GM20431 (cell line): Measurements from ENCODE around the gene TTLL3.

Experiments used
- in situ Hi-C: fragments of 300-500 bp; cut with MseI, MboI; formaldehyde crosslinking; loops from one replicate; pipeline ENCODE4 v1.15.0; 2020; ENCODE audit warnings: low sequenced_read_pairs; ENCODE audit not compliant: unreplicated experiment

TTLL3 gene

DNA sequence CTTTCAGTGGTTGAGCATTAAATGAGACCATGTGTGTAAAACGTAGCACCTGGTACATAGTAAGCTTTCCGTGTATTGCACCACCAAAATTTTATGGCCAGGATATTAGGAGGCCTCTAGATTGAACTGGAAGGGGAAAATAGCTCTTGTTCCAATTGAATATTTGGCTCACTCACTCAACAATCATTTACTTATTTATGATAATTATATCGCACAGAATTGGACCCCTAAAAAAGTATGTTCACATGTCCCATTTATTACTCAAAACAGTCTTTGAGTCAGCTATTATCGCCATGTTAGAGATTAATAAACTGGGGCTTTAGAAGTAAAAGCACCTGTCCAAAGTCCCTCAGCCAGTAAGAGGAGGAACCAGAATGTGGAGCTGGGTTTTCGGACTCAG is 5.1 kb upstream of the TTLL3 start:
- in situ Hi-C loops = no loop called here

- in situ Hi-C loops = no loop called here
Observed at GRCh38 chr3:9806137-9806536, 3.9 kb upstream of the TTLL3 start.

DNA sequence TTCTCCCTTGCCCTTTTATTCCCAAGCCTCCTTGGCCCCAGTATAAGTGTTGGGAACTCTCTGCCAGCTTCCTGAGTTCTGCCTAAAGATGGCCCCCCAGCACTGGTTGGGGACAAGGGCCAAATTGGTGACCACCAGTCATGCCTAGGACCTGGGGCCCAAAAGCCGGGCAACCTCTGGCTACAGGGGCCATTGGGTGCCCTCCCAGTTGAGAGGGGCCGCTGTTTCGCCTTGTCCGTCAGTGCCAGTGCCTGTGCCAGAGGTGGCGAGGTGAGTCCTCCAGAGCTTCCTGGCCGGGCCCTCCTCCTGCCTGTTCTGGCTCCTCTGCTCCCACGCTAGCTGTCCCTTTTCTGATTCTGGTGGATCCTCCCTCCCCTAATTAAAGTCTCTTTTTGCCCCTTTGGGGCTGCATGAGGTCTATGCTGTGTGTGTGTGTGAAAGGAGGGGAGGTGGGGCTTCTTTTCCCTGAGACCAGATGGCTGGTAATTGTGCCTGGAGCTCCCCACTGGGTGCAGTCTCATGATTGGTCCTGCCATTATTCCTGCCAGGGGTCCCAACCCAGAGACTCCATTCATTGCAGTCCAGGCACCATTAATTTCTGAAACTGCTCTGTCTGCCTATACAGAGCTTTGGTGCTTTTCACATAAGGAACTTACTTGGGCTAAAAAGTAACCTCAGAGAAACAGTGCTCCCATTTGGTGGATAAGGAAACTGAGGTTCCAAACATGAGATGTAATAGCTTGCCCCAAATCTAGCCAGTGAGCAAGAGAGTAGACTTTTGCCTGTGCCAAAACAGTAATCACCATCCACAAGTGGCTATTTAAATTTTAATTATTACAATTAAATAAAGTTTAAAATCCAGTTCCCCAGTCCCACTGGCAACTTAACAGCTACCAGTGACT is 3.1 kb upstream of the TTLL3 start:
- in situ Hi-C loops = no loop called here

- in situ Hi-C loops = no loop called here
Observed at GRCh38 chr3:9807981-9808344, 2.1 kb upstream of the TTLL3 start.

DNA sequence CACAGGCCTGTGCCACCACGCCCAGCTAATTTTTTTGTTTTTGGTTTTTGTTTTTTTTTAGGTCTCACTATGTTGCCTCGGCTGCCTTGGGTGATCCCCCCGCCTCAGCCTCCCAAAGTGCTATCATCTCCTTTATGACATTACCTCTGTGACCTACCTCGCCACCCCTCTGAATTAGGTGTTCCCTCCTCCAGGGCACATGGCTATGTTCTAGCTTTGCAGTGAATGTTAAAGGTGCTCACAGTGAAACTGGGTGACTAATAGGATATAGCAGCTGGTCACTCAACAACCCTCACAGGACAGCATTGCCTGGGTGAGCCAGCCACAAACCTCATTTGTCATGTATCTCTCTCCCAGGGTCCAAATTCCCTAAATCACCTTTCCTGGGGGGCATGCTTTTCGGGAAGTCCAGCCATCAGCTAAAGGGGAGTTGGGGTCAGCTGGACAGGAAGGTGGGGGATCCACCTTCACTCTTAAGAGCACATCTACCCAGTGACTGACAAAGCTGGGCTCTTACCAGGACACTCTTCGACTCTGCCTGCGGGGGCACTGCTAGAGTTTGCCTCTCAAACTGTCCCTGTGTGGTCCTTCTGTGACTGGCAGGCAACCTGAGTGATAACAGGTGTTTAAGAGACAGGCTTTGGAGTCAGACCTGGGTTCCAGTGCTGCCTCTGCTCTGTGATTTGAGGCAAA is 1.6 kb upstream of the TTLL3 start:
- in situ Hi-C loops = no loop called here

DNA sequence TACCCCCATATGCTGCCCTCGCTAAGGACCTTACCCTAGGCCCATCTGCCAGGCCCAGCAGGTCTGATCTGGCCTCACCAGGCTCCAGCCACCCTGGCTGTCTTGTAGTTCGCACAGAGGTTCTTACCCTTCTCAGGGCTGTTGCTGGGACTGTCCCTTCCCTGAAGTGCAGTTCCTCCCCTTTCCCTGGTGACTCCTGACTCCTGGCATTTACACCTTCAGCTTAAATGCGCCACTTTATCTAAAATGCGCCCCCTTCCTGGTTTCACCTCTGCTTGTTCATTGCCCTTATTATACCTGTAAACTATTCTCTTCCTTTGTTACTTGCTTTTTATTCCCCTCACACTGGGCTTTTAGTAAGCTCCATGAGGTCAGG is 835 bp upstream of the TTLL3 start:
- in situ Hi-C loops = no loop called here

DNA sequence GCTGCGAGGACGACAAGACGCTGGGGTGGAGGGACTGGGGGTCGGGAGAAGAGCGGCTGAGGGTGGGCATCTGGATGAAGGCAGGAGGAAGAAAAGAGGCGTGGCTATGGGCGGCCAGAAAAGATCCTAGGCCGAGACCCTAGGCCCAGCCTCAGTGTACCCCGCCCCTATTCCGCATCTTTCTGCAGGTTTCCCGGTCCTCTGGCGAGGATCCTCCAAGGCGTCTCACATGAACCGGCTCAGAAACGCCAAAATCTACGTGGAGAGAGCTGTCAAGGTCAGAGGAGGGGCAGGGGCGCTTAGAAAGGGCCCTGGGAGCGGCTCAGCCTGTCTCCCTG is 340 bp downstream of the TTLL3 start:
- in situ Hi-C loops = no loop called here

DNA sequence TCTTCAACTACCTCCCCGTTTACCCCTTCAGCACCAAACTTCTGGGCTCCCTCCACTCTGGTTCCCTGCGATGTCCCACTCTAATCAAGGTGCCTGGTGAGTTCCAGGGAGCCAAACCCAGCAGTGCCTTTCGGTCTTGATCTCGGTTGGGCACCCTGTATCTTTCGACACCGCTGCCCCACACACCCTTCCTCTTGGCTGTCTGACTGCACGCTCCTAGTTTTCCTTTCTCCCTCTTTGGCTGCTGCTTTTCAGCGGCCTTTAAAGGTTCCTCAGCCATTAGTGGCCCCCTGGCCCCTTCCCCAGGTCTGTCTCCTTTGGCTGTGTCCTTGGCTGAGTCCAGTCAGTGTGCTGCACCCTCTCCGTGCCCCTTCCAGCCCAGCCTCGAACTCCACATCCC is 784 bp downstream of the TTLL3 start:
- in situ Hi-C loops = no loop called here

DNA sequence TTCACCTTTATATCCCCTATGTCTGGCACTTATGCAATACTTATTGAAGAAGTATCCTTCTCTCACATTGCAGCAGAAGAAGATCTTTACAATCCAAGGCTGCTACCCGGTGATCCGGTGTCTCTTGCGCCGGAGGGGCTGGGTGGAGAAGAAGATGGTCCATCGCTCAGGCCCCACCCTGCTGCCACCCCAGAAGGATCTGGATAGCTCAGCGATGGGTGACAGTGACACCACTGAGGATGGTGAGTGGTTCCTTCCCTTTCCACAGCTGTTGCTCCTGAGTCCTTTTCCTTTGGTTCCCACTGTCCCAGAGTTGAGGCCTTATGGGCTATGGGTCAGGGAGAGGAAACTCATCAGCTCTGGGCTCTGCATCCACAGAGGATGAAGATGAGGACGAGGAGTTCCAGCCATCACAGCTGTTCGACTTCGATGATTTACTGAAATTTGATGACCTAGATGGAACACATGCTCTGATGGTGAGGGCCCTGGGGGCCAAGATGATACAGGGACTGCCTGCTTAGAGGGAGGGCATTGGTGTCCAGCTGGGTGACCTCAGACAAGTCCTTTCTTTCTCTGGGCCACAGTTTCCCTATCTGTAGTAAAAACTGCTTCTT is 2.9 kb downstream of the TTLL3 start:
- in situ Hi-C loops = no loop called here

DNA sequence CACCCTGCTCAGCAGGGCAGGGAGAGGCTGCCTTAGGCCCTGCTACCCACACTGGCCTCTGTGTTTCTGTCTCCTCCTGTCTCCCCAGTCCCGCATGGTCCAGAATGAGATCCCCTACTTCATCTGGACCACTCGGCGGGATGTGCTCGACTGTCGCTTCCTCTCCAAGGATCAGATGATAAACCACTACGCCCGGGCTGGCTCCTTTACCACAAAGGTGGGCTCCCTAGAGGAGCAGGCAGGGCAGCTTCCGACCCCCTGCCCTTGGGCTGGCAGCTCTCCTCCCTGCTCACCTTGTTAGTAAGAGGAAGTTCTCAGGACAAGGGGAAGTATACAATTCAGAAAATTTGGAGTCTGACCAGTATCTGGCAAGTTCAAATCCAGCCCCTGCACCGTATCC is 5.9 kb downstream of the TTLL3 start:
- in situ Hi-C loops = no loop called here

GRCh38 chr3:9817436-9817835 is 7.4 kb downstream of the TTLL3 start:
- in situ Hi-C loops = no loop called here

DNA sequence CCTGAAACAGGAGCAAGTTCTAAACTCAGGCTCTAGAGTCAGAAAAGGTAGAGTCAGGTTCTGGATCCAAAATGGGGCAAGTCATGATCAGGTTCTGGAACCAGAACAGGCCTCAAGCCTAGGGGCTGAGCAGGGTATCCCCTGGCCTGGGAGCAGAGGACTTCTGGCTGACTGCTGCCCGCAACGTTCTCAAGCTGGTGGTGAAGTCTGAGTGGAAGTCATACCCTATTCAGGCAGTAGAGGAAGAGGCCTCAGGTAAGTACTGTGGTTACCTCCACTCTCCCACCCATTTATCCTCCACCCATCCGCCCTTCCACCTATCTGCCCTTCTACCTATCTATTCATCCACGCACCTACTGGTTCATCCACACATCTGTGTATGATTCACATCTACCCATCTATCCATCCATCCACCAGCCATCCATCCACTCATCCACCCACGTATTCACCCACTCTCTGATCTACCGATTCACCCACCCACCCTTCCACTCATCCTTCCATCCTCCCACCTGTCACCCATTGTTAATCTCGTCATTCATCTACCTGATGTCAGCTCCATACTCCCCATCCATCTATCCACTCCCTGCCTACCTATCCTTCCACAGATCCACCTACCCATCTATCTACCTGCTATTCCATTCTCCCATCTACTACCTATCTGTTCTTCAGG is 8.7 kb downstream of the TTLL3 start:
- in situ Hi-C loops = no loop called here

- in situ Hi-C loops = no loop called here
Observed at GRCh38 chr3:9820543-9820942, 10.5 kb downstream of the TTLL3 start.

- in situ Hi-C loops = no loop called here
Observed at GRCh38 chr3:9820946-9821345, 10.9 kb downstream of the TTLL3 start.

DNA sequence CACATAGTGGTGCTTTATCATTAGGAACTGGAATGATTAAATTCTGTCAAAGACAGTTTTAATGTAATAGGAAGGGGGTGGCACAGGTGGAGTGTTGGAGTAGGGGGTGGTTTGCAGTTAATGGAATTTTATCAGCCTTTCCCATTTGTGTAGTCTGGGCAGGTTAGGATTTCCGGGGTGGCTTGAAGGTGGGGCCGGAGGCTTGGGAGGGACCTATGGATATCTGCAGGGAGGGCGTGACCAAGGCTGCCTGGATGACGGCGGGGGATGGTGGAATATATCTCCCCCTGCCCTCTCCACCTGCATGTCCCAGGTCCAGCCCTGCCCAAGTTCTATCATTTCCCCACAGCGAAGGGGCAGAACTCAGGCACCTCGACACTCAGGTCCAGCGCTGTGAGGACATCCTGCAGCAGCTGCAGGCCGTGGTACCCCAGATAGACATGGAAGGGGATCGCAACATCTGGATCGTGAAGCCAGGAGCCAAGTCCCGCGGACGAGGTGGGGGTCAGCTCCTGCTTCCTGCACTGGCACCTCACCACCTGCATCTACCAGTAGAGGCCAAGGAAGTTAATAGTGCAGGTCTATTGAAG is 15.5 kb downstream of the TTLL3 start:
- in situ Hi-C loops = no loop called here

DNA sequence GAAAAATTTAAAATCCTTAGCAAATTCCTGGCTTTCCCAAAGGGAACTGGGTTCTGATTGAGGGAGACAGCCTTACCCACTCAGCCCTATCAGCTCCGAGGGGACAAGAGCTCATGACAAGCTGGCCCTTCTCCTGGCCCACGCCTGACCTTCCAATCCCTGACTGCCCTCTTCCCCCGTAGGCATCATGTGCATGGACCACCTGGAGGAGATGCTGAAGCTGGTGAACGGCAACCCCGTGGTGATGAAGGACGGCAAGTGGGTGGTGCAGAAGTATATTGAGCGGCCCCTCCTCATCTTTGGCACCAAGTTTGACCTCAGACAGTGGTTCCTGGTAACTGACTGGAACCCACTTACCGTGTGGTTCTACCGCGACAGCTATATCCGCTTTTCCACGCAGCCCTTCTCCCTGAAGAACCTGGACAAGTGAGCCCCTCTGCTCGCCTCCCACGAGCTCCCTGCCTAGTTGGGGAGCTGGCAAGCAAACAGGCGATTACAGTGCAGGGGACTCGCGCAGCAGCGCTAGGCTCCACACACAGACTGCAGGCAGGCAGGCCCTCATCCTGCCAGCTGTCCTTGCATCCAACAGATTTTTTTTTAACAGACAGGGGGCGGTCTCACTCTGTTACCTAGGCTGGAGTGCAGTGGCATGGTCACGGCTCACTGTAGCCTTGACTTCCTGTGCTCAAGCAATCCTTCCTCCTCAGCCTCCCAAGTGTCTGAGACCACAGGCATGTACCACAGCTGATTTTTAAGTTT is 16.9 kb downstream of the TTLL3 start:
- in situ Hi-C loops = no loop called here

- in situ Hi-C loops = no loop called here
Observed at GRCh38 chr3:9828801-9829755, 19.0 kb downstream of the TTLL3 start.

DNA sequence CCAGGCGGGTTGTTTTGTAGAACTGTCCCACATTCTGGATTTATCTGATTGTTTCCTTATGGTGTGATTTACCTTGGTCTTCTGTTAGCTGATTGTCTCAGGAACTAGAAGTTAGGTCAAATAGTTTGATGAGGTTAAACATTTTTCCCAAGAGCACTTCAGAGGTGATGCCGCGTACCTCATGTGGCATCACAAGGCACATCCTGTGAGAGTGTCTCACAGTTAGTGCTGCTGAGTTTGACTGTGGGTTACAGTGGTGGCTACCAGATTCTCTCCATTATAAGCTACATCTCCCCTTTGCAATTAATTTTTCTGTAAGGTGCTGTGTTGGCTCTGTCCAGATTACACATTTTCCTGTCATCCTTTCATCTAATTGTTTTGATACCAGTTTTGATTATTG is 21.2 kb downstream of the TTLL3 start:
- in situ Hi-C loops = no loop called here

DNA sequence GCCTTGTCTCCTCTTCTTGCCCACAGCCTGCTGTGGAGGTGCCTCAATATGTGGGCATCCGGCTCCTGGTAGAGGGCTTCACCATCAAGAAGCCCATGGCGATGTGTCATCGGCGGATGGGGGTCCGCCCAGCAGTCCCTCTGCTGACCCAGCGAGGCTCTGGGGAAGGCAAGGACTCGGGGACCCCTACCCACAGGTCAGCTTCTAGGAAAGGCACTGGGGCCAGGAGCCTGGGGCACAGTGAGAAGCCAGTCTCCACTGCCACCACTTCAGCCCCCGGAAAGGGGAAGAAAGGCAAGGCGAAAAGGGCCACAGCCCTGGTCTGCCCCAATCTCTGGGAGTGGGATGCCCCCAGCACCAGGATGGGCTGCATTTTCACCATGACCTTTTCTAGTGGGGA is 23.0 kb downstream of the TTLL3 start:
- in situ Hi-C loops = no loop called here
